CD4-positive, alpha-beta T cell treated with Interleukin-6 at 100 ng/mL for 8 hours (primary cell): Measurements from ENCODE around the gene IL1R2.

Source experiments
- DNase-seq: peaks from one replicate; pipeline ENCODE4 v3.0.0-alpha.2; 2020; ENCODE audit warnings: mixed read lengths, low spot score

Gene IL1R2

DNA sequence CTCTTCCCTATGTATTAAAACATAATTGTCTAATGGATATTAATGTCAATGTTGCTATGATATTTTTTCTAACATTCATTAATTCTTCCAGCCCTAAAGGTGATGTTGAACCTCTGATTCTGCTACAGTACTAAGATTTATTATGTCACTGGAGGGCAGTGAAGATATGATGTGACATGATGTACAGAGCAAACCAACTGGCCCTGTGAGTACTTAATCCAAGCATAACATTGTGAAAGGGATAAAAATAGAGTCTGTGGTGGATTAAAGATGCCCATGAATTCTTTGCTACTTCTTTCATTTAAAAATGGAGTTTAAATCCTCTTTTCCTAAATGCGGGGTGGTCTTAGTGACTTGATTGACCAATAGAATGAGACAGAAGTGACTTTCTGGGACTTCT lies 51.8 kb downstream of the IL1R2 start:
- DNase-seq, result no peak

GRCh38 chr2:102044235-102044896 lies 52.6 kb downstream of the IL1R2 start:
- DNase-seq, result no peak

DNA sequence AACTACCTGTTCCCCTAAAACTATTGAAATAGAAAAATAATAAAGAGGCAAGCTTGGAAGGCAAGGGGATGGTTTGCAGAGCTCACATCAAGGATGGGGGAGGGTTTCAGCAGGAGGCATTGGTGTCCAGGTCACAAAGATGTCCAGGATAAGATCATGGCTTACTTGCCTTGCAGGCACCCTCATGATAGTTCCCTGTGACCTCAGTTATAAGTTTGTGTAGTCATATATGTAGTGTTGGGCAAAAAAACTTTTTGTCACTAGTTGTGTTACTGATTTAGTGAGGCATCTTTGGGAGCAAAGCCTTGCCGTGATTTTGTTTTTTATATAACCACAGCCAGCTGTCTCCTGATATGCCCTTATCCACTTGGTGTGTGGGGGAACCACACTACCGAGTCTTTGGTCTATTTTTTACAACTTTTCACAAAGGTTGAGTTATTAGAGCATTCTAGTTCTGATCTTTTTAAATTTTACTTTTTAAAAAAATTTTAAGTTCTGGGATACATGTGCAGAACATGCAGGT lies 53.3 kb downstream of the IL1R2 start:
- DNase-seq, result no peak

- DNase-seq, result no peak
Observed at GRCh38 chr2:102045697-102046096, 53.9 kb downstream of the IL1R2 start.

- DNase-seq, result no peak
Observed at GRCh38 chr2:102046135-102046986, 54.6 kb downstream of the IL1R2 start.

DNA sequence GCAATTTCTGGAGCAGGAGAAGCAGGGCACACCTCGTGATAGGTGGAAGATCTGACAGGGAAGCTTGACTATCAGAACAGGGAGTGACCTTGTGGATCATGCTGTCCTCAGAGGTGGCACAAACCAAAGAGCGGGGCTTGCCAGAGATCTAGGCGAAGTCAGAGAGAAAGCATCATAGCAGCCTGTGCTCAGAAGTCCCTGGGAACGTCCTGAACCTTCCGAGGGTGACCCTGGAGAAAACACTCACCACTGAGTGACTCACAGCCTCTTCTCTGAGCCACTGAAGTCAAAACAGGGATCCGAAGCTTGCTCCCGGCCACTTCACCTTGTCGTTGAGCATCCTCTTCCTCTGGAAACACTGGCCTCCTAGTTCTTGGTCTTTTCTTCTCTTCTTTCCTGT lies 56.7 kb downstream of the IL1R2 start:
- no peak for DNase-seq

DNA sequence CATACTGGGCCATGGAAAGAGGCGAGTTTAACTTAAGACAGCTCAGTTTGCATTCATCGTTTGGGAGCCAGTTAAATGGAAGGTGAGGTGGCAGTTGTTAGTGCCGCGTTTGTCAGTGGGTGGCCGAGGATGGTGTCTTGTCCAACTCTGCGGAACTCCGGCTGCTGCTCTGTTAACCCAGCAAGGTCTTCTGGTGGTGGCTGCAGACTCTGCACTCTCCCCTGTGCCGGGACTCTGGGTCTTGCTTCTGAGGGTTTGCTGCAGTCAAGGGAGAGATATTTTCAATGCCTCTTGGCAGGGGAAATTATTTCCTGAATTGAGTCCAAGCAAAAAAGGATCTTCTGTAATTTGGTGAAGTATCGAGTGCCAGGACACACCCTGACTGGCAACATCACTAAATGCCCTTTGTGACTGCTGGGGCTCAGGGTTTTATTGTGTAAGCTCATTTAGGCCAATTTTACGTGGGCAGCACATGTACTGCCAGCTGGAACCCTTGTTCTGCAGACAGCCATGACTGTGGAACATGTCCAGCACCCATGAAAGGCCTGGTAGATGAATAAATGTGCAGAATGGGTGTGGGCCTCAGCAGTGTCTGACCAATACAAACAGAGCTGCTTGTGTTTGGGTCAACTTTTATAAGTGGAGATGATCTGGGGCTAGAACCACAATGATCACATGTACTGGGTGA lies 58.1 kb downstream of the IL1R2 start:
- DNase-seq, result no peak

GRCh38 chr2:102050854-102051391 lies 59.2 kb downstream of the IL1R2 start:
- no peak for DNase-seq

DNA sequence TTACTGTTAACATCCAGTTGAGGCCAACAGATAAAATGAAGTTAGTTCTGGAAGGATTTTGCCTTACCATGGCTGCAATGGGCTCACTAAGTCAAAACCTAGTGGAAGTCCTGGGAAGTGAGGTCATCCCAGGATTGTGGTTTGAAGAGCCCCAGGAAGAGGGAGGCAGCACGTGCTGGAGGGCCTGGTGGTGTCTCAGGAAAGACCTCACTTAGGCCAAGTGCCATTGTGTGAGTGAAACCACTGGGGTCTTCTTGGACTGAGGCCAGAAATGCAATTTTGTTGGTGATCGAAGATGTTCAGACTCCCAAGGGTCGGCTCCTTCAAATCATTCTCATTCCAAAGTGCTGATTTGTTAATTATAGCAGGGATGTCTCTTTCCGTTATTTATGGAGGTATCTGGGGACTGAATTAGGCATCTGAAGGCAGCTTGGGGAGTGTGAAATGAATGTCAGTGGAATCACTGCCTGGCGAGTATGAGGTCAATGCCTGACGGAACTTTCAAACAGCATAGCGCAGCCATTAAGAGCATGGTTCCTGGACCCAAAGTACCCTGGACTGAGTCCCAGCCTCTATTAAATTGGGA lies 60.0 kb downstream of the IL1R2 start:
- no peak for DNase-seq

DNA sequence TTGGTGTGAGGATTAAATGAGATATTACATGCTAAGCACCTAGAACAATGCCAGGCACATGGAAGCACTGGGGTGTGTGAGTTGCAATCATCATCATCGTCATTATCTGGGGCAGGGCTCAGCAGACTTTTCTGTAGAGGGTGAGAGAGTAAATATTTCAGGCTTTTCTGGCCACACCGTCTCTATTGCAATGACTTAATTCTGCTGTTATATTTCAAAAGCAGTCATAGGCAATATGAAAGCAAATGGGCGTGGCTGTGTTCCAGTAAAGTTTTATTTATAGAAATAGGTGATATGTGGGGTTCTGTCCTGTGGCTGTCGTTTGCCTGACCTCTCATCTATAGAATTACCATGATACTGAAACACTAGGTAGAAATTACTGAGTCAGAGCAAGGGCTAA lies 60.6 kb downstream of the IL1R2 start:
- DNase-seq, result no peak

GRCh38 chr2:102053096-102053495 lies 61.3 kb downstream of the IL1R2 start:
- no peak for DNase-seq

DNA sequence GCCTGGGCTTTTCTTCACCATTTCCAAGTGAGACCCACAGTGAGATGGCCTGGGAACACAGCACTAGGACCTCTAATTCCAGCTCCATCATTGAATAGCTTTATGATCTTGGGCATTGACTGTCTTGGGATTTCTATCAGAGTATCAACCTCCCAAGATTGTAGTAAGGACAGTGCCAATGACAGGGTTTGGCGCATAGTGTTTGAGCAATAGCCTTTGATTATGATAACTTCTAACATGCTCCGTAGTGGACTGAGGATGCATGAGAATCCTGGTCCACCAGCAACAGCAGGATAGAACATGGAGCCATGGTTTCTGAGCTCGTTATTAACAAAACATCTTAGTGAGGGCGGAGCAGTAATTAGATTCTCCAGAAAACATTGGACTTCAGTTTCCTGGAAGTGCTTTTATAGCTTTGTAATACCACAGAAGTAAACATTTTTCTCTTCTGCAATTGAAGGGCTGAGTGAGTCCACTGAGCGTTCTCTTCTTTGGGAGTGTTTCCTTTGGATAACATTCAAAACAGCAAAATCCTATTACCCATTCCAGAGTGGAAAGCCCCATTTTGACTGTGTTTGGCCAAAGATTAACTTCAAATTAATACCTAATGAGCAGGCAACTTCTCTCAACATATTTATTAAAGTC lies 63.7 kb downstream of the IL1R2 start:
- DNase-seq, result no peak

DNA sequence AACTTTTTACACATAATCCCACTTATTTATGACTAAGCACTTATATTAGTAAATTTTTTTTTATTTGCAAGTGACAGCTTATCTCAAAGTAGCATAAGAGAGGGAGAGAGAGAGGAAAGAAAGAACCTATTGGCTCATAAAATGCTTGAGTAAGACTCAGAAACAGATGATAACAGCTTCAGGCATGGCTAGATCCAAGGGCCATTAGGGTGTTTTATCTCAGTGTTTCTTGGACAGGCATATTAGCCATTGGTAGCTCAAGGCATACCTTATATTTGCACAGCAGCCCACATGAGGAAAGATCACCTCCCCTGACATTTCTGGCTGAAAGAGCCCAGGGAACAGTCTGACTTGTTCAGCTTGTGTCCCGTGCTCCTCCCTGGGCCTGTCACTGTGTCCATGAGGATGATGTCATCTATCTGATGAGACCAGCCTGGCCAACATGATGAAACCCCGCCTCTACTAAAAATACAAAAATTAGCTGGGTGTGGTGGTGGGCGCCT lies 64.4 kb downstream of the IL1R2 start:
- no peak for DNase-seq

DNA sequence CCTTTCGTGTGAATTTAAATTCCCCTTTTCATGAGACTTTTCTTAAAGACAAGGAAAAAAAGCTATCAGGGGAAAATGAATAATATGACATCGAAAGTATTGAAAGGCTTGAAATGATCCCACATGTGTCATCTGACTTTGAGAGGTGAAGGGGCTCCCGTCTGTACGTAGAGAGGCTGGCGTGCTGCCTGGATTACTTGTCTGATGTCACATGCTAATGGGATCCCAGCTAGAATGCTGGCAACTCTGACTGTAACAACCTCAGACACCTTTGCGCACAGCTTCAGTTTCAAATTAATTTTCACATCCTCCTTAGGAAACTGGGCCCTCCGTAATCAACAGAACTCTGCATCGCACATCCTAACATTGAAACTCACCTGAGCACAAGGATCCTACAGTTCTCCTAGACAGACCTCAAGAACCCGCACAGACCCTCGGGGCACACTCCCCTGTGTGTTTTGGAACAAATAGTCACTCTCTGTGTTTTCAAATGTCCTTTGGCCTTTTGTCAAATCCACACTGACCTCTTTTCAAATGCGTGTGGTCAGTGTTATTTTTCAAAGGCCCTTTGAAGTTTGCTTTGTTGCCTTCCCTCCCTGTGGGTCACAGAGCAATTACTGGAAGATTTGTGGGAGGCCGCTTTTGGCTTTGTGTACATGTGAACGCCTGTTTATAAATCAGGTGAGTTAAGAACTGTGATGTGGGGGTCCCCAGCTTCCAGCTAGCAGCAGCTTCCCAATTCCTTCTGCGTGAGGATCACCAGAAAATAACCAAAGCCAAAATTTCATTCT lies 65.9 kb downstream of the IL1R2 start:
- DNase-seq, result no peak

GRCh38 chr2:102058293-102058833 lies 66.6 kb downstream of the IL1R2 start:
- DNase-seq, result no peak

- no peak for DNase-seq
Observed at GRCh38 chr2:102059151-102059550, 67.4 kb downstream of the IL1R2 start.

DNA sequence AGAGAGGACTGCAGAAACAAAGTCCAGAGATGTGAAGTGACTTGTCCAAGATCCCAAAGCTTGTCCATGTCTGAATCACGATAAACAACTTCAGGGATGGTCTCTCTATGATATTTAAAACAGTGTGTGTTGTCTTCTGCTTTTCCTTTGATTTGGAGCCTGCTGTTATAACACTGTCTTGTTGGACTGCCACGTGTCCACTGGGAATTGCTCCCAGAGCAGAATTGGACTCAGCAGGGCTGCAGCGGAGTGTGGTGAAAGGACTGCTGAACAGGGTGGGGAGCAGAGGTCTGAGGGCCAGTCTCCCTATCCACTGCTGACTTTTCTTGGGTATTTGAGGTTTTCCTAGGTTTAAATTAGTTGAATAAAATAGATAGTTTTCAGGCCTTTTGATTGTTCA lies 68.3 kb downstream of the IL1R2 start:
- DNase-seq, result no peak

- DNase-seq, result no peak
Observed at GRCh38 chr2:102060792-102061191, 69.0 kb downstream of the IL1R2 start.

DNA sequence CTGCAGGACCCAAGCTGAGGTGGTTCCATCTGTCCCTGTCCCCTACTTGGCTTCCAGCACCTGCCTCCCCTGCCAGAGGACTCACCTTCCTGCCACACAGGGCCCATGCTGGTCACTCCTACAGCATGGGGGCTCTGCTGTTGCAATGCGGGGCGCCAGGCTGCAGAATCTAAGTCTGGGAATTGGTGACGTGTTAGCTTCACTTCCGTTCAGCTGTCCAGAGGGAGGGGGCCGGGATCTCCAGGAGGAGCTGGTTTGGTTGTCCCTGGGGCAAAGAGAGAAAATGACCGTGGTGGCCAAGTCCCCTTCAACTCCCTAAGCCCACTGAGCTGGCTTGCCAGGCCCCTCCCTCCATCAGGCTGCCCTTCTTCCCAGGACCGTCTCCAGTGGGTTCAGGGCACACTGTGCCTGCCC lies 69.5 kb downstream of the IL1R2 start:
- no peak for DNase-seq
